ACC112 (cell line): ENCODE measurements around the gene DNAH5.
"Not testable (repeated sequence)": the region's sequence is repeated elsewhere in the genome, so short reads cannot be mapped to it uniquely, and the experiment has no call there.

Experiments
- H2AFZ ChIP-seq: fragments of 200-600 bp; sonication (generic); one replicate; pipeline ENCODE4 v1.6.0; 2017; ENCODE audit warnings: antibody characterized with exemption, low read length; ENCODE audit not compliant: unreplicated experiment
- H3K27ac ChIP-seq: fragments of 200-600 bp; sonication (generic); 2 replicates; pipeline ENCODE4 v1.5.1; 2014; ENCODE audit warnings: low read depth, mild to moderate bottlenecking, antibody characterized with exemption, low read length, moderate library complexity
- H3K27me3 ChIP-seq: fragments of 200-600 bp; sonication (generic); 2 replicates; pipeline ENCODE4 v1.6.1; 2014; ENCODE audit warnings: mild to moderate bottlenecking, antibody characterized with exemption, low read length, moderate library complexity, mixed read lengths; ENCODE audit not compliant: insufficient read depth
- H3K36me3 ChIP-seq: fragments of 200-600 bp; sonication (generic); 2 replicates; pipeline ENCODE4 v1.6.1; 2016; ENCODE audit warnings: mild to moderate bottlenecking, antibody characterized with exemption, low read length, moderate library complexity, mixed read lengths; ENCODE audit not compliant: insufficient read depth
- H3K4me1 ChIP-seq: fragments of 200-600 bp; sonication (generic); one replicate; pipeline ENCODE4 v1.6.1; 2016; ENCODE audit warnings: low read length, mixed read lengths; ENCODE audit not compliant: insufficient read depth, unreplicated experiment, control insufficient read depth
- H3K4me3 ChIP-seq: fragments of 200-600 bp; sonication (generic); 2 replicates; pipeline ENCODE4 v1.5.1; 2014; ENCODE audit warnings: mild to moderate bottlenecking, low read depth, low read length
- H3K79me2 ChIP-seq: fragments of 200-600 bp; sonication (generic); one replicate; pipeline ENCODE4 v1.6.0; 2016; ENCODE audit warnings: low read length; ENCODE audit not compliant: control insufficient read depth, unreplicated experiment, insufficient read depth

The DNAH5 gene, protein sequence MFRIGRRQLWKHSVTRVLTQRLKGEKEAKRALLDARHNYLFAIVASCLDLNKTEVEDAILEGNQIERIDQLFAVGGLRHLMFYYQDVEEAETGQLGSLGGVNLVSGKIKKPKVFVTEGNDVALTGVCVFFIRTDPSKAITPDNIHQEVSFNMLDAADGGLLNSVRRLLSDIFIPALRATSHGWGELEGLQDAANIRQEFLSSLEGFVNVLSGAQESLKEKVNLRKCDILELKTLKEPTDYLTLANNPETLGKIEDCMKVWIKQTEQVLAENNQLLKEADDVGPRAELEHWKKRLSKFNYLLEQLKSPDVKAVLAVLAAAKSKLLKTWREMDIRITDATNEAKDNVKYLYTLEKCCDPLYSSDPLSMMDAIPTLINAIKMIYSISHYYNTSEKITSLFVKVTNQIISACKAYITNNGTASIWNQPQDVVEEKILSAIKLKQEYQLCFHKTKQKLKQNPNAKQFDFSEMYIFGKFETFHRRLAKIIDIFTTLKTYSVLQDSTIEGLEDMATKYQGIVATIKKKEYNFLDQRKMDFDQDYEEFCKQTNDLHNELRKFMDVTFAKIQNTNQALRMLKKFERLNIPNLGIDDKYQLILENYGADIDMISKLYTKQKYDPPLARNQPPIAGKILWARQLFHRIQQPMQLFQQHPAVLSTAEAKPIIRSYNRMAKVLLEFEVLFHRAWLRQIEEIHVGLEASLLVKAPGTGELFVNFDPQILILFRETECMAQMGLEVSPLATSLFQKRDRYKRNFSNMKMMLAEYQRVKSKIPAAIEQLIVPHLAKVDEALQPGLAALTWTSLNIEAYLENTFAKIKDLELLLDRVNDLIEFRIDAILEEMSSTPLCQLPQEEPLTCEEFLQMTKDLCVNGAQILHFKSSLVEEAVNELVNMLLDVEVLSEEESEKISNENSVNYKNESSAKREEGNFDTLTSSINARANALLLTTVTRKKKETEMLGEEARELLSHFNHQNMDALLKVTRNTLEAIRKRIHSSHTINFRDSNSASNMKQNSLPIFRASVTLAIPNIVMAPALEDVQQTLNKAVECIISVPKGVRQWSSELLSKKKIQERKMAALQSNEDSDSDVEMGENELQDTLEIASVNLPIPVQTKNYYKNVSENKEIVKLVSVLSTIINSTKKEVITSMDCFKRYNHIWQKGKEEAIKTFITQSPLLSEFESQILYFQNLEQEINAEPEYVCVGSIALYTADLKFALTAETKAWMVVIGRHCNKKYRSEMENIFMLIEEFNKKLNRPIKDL (N-terminal part only)

DNA sequence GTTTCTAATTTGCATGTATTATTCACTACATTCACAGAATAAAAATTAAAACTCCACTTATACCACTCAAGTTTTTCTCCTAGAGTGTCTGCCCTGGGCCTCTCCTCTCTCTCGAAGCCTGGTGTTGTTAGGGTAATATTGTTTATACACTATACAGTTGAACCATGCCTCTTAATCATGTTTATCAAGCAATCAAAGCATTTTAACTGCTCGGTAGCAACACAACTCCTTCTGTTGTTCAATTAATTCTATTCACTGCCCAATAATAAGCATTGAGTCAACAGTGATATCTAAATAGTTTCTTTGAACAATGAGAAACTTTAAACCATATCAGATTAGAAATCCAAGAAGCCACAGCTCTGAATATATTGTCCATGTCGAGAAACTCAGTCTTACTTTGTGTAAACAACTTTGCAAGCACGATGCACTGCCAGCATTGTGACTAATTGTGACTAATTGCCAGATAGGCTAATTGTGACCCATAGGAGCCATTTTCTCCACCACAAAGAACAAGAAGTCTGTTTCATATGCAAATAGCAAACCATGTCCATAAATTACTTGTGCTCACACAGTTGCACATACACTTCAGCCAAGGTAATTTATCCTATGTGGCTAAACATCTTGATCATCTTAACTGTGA lies at the start of gene DNAH5:
TSS of gene DNAH5 (minus strand) at position 129 of the 640 bp plus-strand sequence. CDS start 250 bp downstream, outside the sequence.
- Histone ChIP-seq H3K79me2 (no peaks in the 10 kb centered on the region), H2AFZ (no peak within 1 kb of the TSS), H3K27ac (no peak within 1 kb of the TSS), H3K36me3 (no peaks in the 10 kb centered on the region), H3K4me3 (no peak within 1 kb of the TSS), H3K27me3 (peaks cover 15% of the 10 kb centered on the region; the same call in 1 of the 2 replicates), H3K4me1 (no peaks in the 10 kb centered on the region)

DNA sequence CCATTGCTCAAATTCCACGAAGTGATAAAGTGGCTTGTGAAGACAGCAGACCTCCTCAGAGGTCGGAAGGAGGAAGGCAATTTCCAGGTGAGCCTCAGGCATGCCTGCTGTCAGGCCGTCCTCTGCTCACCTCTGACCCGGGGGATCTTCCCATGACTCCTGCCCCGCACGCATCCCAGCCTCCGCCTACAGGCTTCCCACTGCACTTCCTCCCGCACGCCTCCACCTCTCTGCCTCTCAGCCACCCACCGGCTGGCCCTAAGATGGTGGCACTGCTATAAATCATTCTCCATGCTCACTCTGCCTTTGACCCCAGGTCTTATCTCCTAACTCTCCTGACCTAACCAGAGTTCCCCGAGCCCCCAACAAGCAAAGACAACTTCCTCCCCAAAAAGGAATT lies 49.4 kb upstream of the DNAH5 start:
- Histone ChIP-seq H3K36me3 (peaks cover 4% of the 10 kb centered on the region; the same call in 1 of the 2 replicates), H3K27me3 (no peaks in the 10 kb centered on the region), H3K27ac (no peak overlapping the region), H3K4me3 (no peak overlapping the region), H3K4me1 (no peaks in the 10 kb centered on the region), H2AFZ (no peak overlapping the region), H3K79me2 (no peaks in the 10 kb centered on the region)

DNA sequence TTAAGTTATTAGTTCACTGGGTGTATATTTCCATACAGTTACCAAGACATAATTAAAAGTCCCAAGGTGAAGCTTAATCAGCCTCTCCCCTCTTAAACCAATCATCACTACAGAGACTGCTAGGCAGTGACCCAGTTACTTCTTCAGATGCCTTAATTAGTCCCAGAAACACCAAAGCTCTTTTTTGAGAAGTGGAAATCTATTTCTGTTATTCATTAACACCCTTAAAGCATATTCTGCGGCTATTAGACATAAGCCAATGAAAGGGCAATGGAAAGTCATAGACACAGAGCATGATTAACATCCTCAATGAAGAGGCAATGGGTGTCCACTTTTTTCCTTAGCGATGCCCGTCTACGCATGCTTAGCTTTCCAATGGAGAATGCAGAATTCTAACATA lies 48.3 kb upstream of the DNAH5 start:
- Histone ChIP-seq H2AFZ (no peak overlapping the region), H3K27me3 (no peaks in the 10 kb centered on the region), H3K4me3 (no peak overlapping the region), H3K4me1 (peaks cover 3% of the 10 kb centered on the region), H3K36me3 (peaks cover 4% of the 10 kb centered on the region; the same call in 1 of the 2 replicates), H3K27ac (no peak overlapping the region), H3K79me2 (no peaks in the 10 kb centered on the region)

DNA sequence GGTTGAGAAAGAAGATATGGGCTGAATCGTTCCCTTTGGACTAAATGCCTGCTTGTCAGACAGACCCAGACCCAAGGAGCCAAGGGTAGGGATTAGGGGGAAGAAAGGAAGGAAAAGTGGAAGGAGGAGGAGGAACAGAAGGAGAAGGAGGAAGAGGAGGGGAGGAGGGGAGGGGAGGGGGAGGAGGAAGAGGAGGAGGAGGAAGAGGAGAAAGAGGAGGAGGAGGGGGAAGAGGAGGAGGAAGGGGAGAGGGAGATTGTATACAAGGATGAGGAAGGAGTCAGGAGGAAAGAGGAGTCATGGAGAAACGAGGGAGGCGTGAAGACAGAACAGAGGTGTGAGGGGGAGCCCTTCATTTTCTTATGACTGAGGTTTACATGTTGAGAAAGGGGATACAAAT lies 46.9 kb upstream of the DNAH5 start:
- Histone ChIP-seq H3K79me2 (no peaks in the 10 kb centered on the region), H3K4me3 (no peak overlapping the region), H3K27me3 (no peaks in the 10 kb centered on the region), H3K27ac (no peak overlapping the region), H2AFZ (no peak overlapping the region), H3K4me1 (peaks cover 7% of the 10 kb centered on the region), H3K36me3 (no peaks in the 10 kb centered on the region)

DNA sequence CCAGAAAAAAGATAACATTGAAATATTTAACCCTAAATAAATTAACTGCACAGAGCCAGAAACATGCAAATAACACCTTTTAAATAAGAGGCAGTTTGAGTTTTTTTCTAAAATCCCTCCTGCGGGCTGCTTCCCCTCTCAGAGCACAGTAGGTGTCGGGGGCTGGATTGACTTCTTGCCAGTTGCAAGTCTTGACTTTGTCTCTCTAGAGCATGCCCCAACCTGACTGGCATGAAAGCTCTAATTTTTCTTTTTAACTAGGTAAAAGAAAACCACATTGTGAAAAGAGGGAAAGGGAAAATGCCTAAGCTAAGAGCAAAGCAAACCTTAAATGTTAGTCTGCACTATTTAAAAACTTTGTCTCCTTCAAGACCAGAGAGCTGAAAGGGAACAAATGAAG lies 46.4 kb upstream of the DNAH5 start:
- Histone ChIP-seq H3K79me2 (no peaks in the 10 kb centered on the region), H3K36me3 (no peaks in the 10 kb centered on the region), H2AFZ (no peak overlapping the region), H3K27me3 (no peaks in the 10 kb centered on the region), H3K27ac (no peak overlapping the region), H3K4me1 (peaks cover 12% of the 10 kb centered on the region), H3K4me3 (no peak overlapping the region)

DNA sequence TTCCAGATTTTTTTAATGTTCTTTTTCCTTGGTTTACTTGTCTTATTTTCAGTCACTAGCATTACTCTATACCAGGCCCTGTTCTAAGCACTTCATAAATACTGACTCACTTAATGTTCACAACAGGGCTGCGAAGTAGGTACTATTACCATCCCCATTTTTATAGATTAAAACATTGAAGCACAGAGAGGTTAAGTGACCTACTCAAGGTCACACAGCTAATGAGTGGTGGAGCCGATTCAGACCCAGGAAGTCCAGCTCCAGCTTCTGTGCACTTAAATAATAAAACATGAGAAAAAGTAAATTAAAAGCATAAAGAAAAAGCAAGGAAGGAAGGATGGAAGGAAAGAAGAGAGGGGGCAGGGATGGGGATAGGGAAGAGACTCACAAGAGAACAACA lies 45.3 kb upstream of the DNAH5 start:
- Histone ChIP-seq H3K27me3 (no peaks in the 10 kb centered on the region), H3K4me1 (peaks cover 18% of the 10 kb centered on the region), H3K79me2 (no peaks in the 10 kb centered on the region), H3K4me3 (no peak overlapping the region), H2AFZ (no peak overlapping the region), H3K36me3 (no peaks in the 10 kb centered on the region), H3K27ac (no peak overlapping the region)

DNA sequence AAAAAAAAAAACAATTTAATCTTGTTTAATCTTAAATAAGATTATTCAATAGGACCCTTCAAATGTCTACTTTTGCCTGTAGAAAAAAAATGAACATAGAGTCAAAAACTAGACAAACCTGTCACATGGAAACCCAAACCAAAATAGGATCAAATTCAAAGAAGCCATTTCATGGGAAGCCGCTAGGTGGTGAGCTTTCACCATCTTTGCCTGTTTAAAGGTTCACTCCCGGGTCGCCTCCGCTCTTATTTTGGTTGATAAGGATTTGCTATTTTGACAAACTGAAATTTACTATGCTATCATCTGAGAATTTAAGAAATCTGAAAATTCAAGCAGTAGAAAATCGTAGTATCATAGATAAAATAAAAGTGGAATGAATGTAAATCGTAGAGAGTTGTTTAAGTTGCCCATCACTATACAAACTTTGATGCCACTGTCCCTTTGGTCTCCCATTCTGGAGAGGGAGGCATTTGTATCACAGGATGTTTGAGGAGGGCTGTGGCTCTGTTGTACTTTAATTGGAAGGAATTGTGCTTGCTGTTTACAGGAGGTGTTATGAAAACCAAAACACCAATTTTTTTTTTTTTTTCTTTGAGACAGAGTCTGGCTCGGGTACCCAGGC lies 43.5 kb upstream of the DNAH5 start:
- no peaks in the 10 kb centered on the region for H3K27me3 ChIP-seq
- H3K36me3 ChIP-seq, result no peaks in the 10 kb centered on the region
- no peak overlapping the region for H2AFZ ChIP-seq
- no peak overlapping the region for H3K4me3 ChIP-seq
- peaks cover 18% of the 10 kb centered on the region for H3K4me1 ChIP-seq
- no peaks in the 10 kb centered on the region for H3K79me2 ChIP-seq
- no peak overlapping the region for H3K27ac ChIP-seq

DNA sequence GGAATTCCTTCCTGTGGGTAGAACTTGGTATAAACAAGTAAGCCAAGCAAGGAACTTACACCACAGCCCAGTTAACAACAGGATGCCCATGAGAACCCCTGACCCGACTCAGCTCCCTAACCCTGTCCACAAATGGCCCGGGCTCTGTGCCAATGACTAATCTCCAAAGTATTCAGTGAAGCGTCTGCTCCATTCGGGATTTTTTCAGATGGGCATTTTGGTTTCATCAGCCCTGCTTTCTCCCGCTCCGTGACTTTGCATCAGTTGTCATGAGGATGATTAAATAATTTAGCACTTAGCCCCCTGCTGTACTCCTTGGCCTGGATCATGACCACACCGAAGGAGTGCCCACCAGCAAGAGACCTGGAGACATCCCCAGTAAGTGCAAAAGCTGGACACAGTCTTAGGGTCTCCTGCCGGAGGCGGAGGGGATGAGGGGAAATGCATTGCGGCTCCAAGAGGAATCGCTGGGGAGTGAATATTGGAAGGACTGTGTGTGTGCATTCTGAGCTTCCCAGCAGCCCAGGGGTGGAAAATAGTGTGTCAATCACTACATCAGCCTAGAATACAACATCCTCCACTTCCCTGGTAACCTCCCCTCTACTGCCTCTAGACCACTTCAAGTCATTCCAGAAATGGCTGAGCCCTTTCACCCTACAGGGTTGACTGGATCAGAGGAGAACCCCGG lies 41.4 kb upstream of the DNAH5 start:
- Histone ChIP-seq H2AFZ (peak overlapping the region; percentile 91), H3K4me3 (peak overlapping the region; percentile 13), H3K79me2 (no peaks in the 10 kb centered on the region), H3K27me3 (no peaks in the 10 kb centered on the region), H3K36me3 (no peaks in the 10 kb centered on the region), H3K27ac (peak overlapping the region; percentile 67), H3K4me1 (peaks cover 18% of the 10 kb centered on the region)

DNA sequence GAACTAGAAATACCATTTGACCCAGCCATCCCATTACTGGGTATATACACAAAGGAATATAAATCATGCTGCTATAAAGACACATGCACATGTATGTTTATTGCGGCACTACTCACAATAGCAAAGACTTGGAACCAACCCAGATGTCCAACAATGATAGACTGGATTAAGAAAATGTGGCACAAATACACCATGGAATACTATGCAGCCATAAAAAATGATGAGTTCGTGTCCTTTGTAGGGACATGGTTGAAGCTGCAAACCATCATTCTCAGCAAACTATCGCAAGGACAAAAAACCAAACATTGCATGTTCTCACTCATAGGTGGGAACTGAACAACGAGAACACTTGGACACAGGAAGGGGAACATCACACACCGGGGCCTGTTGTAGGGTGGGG lies 40.4 kb upstream of the DNAH5 start:
- not testable (repeated sequence) for H3K36me3 ChIP-seq, H3K27me3 ChIP-seq, H3K79me2 ChIP-seq, H3K27ac ChIP-seq, H3K4me3 ChIP-seq, H2AFZ ChIP-seq
- peaks cover 18% of the 10 kb centered on the region for H3K4me1 ChIP-seq
